Measurements from ENCODE around the gene CST9.

DNA sequence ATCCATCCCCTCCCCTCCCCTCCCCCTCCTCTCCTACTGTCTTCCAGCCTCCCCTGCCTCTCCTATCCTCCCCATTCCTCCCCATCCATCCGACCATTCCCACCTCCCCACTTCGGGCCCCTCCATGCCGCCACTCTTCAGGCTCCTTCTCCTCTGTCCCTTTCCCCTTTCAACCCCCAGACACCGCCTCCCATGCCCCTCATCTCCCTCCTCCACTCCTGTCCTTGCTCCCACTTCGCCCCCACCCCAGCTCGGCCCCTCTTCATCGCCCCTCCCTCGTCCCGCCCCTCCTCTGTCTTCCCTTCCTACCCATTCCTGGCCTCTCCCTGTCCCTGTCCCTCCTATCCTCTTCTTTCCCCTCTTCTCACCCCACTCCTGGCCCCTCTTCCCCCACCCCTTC lies 32.6 kb upstream of the CST9 start:
- TF ChIP-seq POLR2A (IDR thresholded peaks at IDR 0.05) (no peak), CTCF (IDR thresholded peaks at IDR 0.05) (no peak), POLR2AphosphoS5 (IDR thresholded peaks at IDR 0.05) (no peak)

Data from gastroesophageal sphincter (tissue), 3 donors.